ENCODE data around the gene CXCL8. TPM values are rescaled to one million over a fixed set of nuclear protein-coding genes. Genes with fewer than 3 reads are reported as not detected.

CXCL8 gene
- total and polyA plus RNA-seq, 2 of the 8 experiments (the other 6 are each of a cell fraction or from before 2014, with no cell fraction given), result not detected

- TF ChIP-seq CHD7 (IDR thresholded peaks at IDR 0.05; ENCODE audit: insufficient replicate concordance, low read length) (no peak), RBBP5 (IDR thresholded peaks at IDR 0.05; ENCODE audit: borderline replicate concordance, low read depth, low read length) (no peak), HDAC6 (IDR thresholded peaks at IDR 0.05; ENCODE audit: low read depth, low read length) (no peak), SIRT6 (IDR thresholded peaks at IDR 0.05; ENCODE audit: low read length) (no peak), RFX5 (IDR thresholded peaks at IDR 0.05; ENCODE audit: borderline replicate concordance, low read depth, low read length) (no peak), SP1 (IDR thresholded peaks at IDR 0.05; ENCODE audit: low read depth, low read length) (no peak), BRCA1 (IDR thresholded peaks at IDR 0.05; ENCODE audit: low read depth, low read length) (no peak), EP300 (IDR thresholded peaks at IDR 0.05; ENCODE audit: borderline replicate concordance in 1 of 2, low read depth in 2 of 2, low read length in 2 of 2) (no peak), CEBPB (IDR thresholded peaks at IDR 0.05; ENCODE audit: low read depth, low read length) (no peak), GABPA (IDR thresholded peaks at IDR 0.05; ENCODE audit: borderline replicate concordance, insufficient read depth, low read length) (no peak), MAFK (IDR thresholded peaks at IDR 0.05; ENCODE audit: low read depth, low read length) (no peak)
- TF ChIP-seq, protein P1, sequence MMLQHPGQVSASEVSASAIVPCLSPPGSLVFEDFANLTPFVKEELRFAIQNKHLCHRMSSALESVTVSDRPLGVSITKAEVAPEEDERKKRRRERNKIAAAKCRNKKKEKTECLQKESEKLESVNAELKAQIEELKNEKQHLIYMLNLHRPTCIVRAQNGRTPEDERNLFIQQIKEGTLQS (IDR thresholded peaks at IDR 0.05; ENCODE audit: insufficient read depth, low read depth, low read length), result no peak
Observed at GRCh38 chr4:73730292-73730691, 10.1 kb upstream of the CXCL8 start (continued).

Measured in H1 (cell line).